Activated naive CD4-positive, alpha-beta T cell treated with anti-CD3 and anti-CD28 coated beads, Interleukin-2, amount 50 U/mL, for 72 hours (primary cell): ENCODE results near the gene IGSF21. TPM values are rescaled to one million over a fixed set of nuclear protein-coding genes. Genes with fewer than 3 reads are reported as not detected.

ENCODE experiments used
- ATAC-seq, 2 donors: fragments of 150-1000 bp; cut with Tn5 transposase; 2 replicates each; pipeline ENCODE4 v1.10.0; 2021; ENCODE audit warnings: mild to moderate bottlenecking in 2 of 2, moderate library complexity in 2 of 2
- DNase-seq, 2 donors: peaks; one replicate each; pipeline ENCODE4 v3.0.0; 2021 to 2022; ENCODE audit warnings: low spot score in 2 of 2
- H3K27ac Mint-ChIP-seq, 2 donors: one replicate each; pipeline ENCODE4 v1.8.0; 2022; ENCODE audit warnings: mild to moderate bottlenecking in 2 of 2, mixed read lengths in 2 of 2
- H3K36me3 Mint-ChIP-seq, 2 donors: one replicate each; pipeline ENCODE4 v1.8.0; 2022; ENCODE audit warnings: mixed read lengths in 2 of 2
- H3K9me3 Mint-ChIP-seq, 2 donors: one replicate each; pipeline ENCODE4 v1.8.0; 2022; ENCODE audit warnings: mixed read lengths in 2 of 2
- total RNA-seq, 2 donors: library from RNA; stranded (reverse); gene quantifications; one replicate each; pipeline ENCODE4 v1.2.3, GENCODE V29; 2022

The IGSF21 gene
- total RNA-seq, 2 donors from 2014 or later, result not detected

GRCh38 chr1:18324246-18324645 lies 216.6 kb downstream of the IGSF21 start:
- no peaks in the 10 kb centered on the region for H3K9me3 Mint-ChIP-seq
- DNase-seq, result no peak
- H3K27ac Mint-ChIP-seq, result no peak overlapping the region
- no peaks in the 10 kb centered on the region for H3K36me3 Mint-ChIP-seq
- ATAC-seq, result no peak

DNA sequence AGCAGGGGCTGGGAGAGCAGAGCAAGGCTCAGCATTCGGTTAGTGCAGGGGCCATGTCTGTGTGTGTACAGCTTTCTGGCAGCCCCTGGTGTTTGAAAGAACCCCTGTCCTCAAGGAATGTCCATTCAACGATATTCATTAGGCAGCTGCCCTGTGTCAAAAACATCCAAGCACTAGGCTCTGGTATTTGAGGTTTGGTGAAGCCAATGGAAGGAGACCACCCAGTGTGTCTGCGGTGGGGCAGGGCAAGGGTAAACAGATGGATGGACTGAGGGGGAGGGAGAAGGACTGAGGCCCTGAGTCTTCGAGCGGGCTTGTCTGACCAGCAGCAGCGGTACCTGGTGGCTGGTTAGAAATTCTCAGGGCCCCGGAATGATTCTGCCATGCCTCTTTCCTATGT lies 217.5 kb downstream of the IGSF21 start:
- H3K27ac Mint-ChIP-seq, result no peak overlapping the region
- ATAC-seq (no peak), DNase-seq (no peak)
- H3K36me3 Mint-ChIP-seq, result no peaks in the 10 kb centered on the region
- H3K9me3 Mint-ChIP-seq, result no peaks in the 10 kb centered on the region

- Mint-ChIP-seq H3K36me3 (no peaks in the 10 kb centered on the region), H3K9me3 (no peaks in the 10 kb centered on the region), H3K27ac (no peak overlapping the region)
- no peak for DNase-seq
- no peak for ATAC-seq
These were observed 218.8 kb downstream of the IGSF21 start for GRCh38 chr1:18326211-18326897.

- H3K9me3 Mint-ChIP-seq, result no peaks in the 10 kb centered on the region
- no peaks in the 10 kb centered on the region for H3K36me3 Mint-ChIP-seq
- no peak for DNase-seq
- no peak overlapping the region for H3K27ac Mint-ChIP-seq
- ATAC-seq, result no peak
These were observed 220.1 kb downstream of the IGSF21 start for GRCh38 chr1:18327650-18328049.

DNA sequence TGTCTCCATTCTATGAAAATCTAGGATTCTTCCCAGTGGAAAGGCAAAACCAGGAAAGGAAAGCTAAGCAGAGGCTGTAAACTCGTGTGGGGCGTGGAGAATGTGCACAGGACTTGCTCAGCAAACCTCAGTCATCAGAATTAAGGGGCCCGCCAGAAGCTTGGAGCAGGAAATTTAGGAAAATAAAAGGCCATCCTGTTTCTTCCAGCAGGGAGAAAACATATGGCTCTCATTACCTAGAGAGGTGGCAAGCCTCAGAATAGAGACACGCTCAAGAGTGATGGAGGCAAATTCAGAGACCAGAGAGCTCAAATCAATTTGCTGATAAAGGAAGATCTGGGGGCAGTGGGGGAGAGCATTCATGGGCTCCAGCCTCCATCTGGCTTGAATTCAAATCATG lies 221.2 kb downstream of the IGSF21 start:
- H3K9me3 Mint-ChIP-seq, result no peaks in the 10 kb centered on the region
- no peak for ATAC-seq
- no peak overlapping the region for H3K27ac Mint-ChIP-seq
- no peak for DNase-seq
- no peaks in the 10 kb centered on the region for H3K36me3 Mint-ChIP-seq

DNA sequence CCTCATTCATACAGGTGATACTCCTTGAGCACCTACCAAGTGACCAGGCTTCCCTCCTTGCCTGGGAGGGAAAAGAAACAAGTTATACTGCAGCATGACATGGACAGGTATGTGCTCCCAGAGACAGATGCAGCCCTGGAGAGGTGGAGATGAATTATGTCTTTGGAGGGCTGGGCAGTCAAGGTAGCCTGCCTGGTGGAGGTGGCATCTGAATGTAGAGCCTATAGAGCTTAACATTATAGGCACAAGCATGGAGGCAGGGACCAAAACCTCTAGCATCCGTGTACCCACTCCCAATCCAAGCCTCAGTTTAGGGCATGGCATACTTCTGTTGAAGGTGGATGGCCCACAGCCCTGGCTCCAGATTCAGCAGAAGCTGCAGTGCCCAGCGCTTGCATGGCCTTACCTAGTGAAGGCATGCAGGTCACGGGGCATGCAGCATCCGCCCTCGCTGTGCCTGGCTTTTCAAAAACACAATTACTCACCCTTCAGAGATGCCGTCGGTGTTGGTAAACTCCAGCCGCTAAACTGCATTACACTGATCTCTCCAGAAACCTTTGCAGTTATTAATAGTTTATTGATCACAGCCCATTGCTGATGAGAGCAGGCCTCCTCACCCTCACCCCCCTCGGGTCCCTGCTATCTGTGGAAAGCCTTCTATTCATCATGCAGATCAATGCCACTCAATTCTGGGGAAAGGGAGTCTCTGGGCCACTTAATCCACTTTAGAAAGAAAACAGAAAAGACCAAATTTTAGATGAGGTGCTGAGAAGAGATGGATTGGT lies 222.1 kb downstream of the IGSF21 start:
- no peak overlapping the region for H3K27ac Mint-ChIP-seq
- no peak for ATAC-seq

DNA sequence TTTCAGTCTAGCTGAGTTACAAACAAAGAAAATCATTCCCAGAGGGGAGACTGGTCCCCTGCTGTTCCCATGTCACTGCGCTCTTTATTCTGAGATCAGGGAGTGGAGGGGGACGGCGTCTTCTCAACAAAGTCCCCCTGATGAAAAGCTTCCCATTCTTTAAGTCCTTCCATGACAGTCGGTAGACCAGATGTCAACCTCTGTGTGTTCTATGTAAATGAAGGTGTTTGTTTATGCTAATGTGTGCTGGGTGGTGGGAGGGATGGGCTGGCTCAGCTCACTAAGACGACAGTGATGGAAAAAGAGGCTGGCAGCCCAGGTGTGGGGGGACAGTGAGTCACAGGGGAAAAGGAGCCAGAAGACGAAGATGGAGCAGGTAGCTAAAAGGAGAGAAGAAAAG lies 225.0 kb downstream of the IGSF21 start:
- Mint-ChIP-seq H3K36me3 (no peaks in the 10 kb centered on the region), H3K9me3 (no peaks in the 10 kb centered on the region), H3K27ac (no peak overlapping the region)
- ATAC-seq (no peak), DNase-seq (no peak)

More for the DNA sequence above, 222.1 kb downstream of the IGSF21 start:
- Mint-ChIP-seq H3K36me3 (no peaks in the 10 kb centered on the region), H3K9me3 (no peaks in the 10 kb centered on the region)
- DNase-seq, result no peak

DNA sequence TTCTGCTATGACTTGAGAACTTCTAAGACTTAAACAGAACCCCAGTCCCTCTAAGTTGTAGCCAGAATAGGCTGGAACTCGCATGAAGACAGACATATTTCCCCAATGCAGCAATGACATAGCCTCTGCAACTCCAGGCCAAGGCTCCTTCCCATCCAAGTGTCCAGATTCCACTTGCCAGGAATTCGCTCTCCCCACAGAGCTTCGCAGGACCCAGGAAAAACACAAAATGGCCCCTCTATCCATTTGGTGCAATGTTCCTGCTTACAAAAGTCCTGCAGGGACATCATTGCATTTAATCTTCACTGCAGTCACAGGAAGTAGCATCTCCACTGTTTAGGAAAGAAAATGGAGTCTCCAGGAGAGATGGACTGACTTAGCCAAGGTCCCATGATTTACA lies 225.6 kb downstream of the IGSF21 start:
- DNase-seq (no peak), ATAC-seq (no peak)
- Mint-ChIP-seq H3K36me3 (no peaks in the 10 kb centered on the region), H3K9me3 (no peaks in the 10 kb centered on the region), H3K27ac (no peak overlapping the region)

GRCh38 chr1:18336801-18337200 lies 229.2 kb downstream of the IGSF21 start:
- ATAC-seq, result no peak
- H3K36me3 Mint-ChIP-seq, result no peaks in the 10 kb centered on the region
- H3K27ac Mint-ChIP-seq, result no peak overlapping the region

DNA sequence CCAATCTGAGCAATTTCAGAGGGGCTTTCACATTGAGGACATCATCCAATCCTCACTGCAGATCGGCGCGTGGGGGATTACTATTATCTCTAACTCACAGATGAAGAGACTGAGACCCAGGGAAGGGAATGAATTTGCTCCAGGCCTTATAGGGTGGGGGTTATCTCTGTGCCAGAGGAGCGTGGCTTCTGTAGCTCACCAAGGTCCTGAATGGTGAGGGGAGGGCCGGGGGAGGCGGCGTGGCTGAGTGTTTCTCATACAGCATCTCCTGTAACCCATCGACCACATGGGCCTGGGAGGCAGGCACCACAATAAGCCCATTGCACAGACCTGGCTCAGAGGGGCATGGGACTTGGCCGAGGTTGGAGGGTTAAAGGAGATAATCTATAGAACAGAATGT lies 230.2 kb downstream of the IGSF21 start:
- ATAC-seq, result no peak
- Mint-ChIP-seq H3K27ac (peak overlapping the region in 1 of 2 donors; percentile 32), H3K9me3 (no peaks in the 10 kb centered on the region), H3K36me3 (no peaks in the 10 kb centered on the region)
- DNase-seq, result no peak

More at GRCh38 chr1:18336801-18337200, 229.2 kb downstream of the IGSF21 start:
- no peaks in the 10 kb centered on the region for H3K9me3 Mint-ChIP-seq
- DNase-seq, result no peak

DNA sequence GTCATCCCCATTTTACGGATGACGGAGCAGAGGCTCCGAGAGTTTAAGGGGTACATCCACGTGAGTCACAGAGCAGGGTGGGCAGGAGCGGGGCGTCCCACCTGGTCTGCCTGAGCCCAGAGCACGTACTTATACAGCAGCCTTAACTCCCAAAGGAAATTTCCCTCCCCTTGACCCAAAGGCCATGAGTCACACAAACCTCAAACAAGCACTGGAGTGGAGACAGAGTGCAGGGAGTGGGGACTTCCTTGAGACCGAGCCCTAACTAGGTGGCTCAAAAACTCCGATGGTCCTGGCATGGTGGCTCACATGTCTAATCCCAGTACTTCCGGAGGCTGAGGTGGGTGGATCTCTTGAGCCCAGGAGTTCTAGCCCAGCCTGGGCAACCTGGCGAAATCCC lies 231.6 kb downstream of the IGSF21 start:
- DNase-seq (no peak), ATAC-seq (no peak)
- Mint-ChIP-seq H3K9me3 (peaks cover 0 to 4% of the 10 kb centered on the region in 2 donors), H3K36me3 (no peaks in the 10 kb centered on the region), H3K27ac (no peak overlapping the region)

DNA sequence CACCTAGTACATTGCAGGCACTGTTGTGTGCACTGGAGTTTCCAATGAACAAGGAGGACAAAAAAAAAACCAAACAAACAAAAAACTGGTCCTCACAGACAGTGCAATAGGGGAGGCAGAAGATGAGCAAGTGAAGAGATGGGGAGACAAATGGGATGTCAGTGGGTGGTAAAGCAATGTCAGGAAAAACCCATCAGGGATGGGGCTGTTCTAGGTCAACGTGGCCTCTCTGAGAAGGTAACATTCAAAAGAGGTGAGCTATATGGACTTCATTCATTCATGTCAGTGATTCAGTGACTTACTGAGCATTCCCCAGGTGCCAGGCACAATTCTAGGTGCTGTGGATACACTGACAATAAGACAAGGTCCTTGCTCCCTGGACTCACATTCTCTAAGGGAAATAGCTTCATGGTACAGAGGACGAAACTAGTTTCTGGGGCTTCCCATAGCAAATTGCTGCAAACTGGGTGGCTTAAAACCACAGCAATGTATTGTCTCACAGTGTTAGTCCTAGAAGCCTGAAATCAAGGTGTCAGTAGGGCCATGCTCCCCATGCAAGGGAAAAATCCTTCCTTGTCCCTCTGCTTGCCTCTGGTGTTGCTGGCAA lies 232.7 kb downstream of the IGSF21 start:
- no peaks in the 10 kb centered on the region for H3K36me3 Mint-ChIP-seq

GRCh38 chr1:18340787-18341186 lies 233.2 kb downstream of the IGSF21 start:
- DNase-seq (no peak), ATAC-seq (no peak)
- Mint-ChIP-seq H3K36me3 (no peaks in the 10 kb centered on the region), H3K9me3 (peaks cover 0 to 4% of the 10 kb centered on the region in 2 donors), H3K27ac (no peak overlapping the region)

More for the DNA sequence above, 232.7 kb downstream of the IGSF21 start:
- H3K27ac Mint-ChIP-seq, result no peak overlapping the region
- peaks cover 0 to 4% of the 10 kb centered on the region in 2 donors for H3K9me3 Mint-ChIP-seq
- no peak for ATAC-seq
- DNase-seq, result no peak

DNA sequence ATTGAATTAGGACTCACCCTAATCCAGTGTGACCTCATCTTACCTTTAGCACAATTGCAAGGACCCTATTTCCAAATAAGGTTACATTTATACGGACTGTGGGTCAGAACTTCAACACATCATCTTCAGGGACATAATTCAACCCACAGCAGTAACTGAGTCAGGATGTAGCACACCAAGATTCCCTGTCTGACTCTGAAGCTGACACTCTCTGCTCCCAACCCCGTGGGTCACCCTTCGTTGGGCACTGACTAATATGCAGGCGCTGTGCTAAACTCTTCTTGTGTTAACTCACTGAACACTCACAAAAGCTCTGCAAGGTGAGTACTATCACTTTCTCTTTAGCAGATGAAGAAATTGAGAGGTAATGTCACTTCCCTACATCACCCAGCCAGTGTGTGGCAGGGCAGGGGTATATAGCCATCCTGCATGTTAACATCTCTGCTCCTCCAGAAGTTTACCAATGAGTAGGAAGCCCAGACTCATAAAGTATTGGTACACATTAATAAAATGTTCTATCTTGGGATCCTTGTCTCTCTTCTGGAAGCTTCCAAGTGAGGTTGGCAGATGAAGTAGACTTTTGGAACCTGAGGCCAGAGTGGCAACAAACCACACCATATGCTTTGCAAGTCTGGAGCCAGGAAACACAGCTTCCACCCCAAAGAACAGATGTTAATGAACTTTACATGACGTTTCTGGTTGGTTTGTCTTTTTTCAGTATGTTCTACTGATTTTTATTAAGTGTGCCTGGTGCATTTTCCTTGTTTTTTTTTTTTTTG lies 233.9 kb downstream of the IGSF21 start:
- peaks cover 0 to 4% of the 10 kb centered on the region in 2 donors for H3K9me3 Mint-ChIP-seq
- H3K36me3 Mint-ChIP-seq, result no peaks in the 10 kb centered on the region
- ATAC-seq, result no peak
- DNase-seq, result no peak
- H3K27ac Mint-ChIP-seq, result no peak overlapping the region

- DNase-seq (no peak), ATAC-seq (no peak)
- Mint-ChIP-seq H3K9me3 (peaks cover 0 to 4% of the 10 kb centered on the region in 2 donors), H3K36me3 (no peaks in the 10 kb centered on the region), H3K27ac (no peak overlapping the region)
These were observed 235.1 kb downstream of the IGSF21 start for GRCh38 chr1:18342744-18343143.

GRCh38 chr1:18343581-18343980 lies 236.0 kb downstream of the IGSF21 start:
- ATAC-seq (no peak), DNase-seq (no peak)
- H3K9me3 Mint-ChIP-seq, result peaks cover 0 to 4% of the 10 kb centered on the region in 2 donors
- no peak overlapping the region for H3K27ac Mint-ChIP-seq
- no peaks in the 10 kb centered on the region for H3K36me3 Mint-ChIP-seq

DNA sequence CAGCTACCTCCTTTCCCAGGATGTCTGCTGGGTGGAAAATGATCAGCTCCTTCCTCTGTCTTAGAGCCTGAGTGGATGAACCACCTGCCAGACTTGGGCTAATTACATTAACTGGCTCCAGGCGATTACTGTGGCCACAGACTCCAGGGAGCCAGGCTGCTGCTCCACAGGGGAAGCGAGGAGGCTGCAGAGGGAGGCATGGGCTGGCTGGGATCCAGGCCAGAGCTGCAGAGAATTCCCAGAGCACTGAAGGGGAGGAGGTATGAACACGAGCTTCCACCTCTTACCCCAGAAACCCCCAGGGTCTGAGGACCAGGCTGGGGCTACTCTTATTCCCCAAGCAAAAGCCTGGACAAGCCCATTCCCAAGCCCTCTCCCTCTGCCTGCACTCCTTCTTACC lies 237.2 kb downstream of the IGSF21 start:
- Mint-ChIP-seq H3K36me3 (no peaks in the 10 kb centered on the region), H3K27ac (no peak overlapping the region), H3K9me3 (peaks cover 0 to 4% of the 10 kb centered on the region in 2 donors)
- no peak for DNase-seq
- ATAC-seq, result no peak
